Mesendoderm (in vitro differentiated cells): ENCODE results near the gene RBCK1.
"Not testable (repeated sequence)": the region's sequence is repeated elsewhere in the genome, so short reads cannot be mapped to it uniquely, and the experiment has no call there.

Source experiments
- DNase-seq: peaks from one replicate; pipeline ENCODE4 v3.0.0; 2013
- H2AK5ac ChIP-seq: 2 replicates; pipeline ENCODE4 v1.6.1; 2013; ENCODE audit warnings: low read length, inconsistent platforms
- H2BK120ac ChIP-seq: 2 replicates; pipeline ENCODE4 v1.6.1; 2013; ENCODE audit warnings: low read depth, mild to moderate bottlenecking, low read length, moderate library complexity, mixed read lengths
- H2BK15ac ChIP-seq: replicated peaks from 2 replicates; pipeline ENCODE4 v1.6.1; 2013; ENCODE audit warnings: low read depth, mild to moderate bottlenecking, moderate library complexity
- H2BK5ac ChIP-seq: 2 replicates; pipeline ENCODE4 v1.6.1; 2013; ENCODE audit warnings: low read length, inconsistent platforms
- H3K18ac ChIP-seq: 2 replicates; pipeline ENCODE4 v1.6.1; 2013; ENCODE audit warnings: mild to moderate bottlenecking, low read length, mixed read lengths
- H3K23ac ChIP-seq: one replicate; pipeline ENCODE4 v1.6.1; 2013; ENCODE audit warnings: low read length
- H3K27ac ChIP-seq: 2 replicates; pipeline ENCODE4 v1.5.1; 2013; ENCODE audit warnings: low read depth, mild to moderate bottlenecking, inconsistent platforms, low read length, moderate library complexity
- H3K27me3 ChIP-seq: 2 replicates; pipeline ENCODE4 v1.6.1; 2013; ENCODE audit warnings: low read length, control low read depth, mild to moderate bottlenecking, inconsistent platforms; ENCODE audit not compliant: insufficient read depth, poor library complexity
- H3K36me3 ChIP-seq: 2 replicates; pipeline ENCODE4 v1.6.1; 2013; ENCODE audit warnings: low read length, inconsistent platforms; ENCODE audit not compliant: control insufficient read depth, insufficient read depth
- H3K4ac ChIP-seq: one replicate; pipeline ENCODE4 v1.6.1; 2013; ENCODE audit warnings: low read depth, mild to moderate bottlenecking, low read length, moderate library complexity
- H3K4me1 ChIP-seq: 2 replicates; pipeline ENCODE4 v1.6.1; 2013; ENCODE audit warnings: low read depth, low read length, inconsistent platforms; ENCODE audit not compliant: control insufficient read depth
- H3K4me2 ChIP-seq: 2 replicates; pipeline ENCODE4 v1.6.1; 2013; ENCODE audit warnings: low read length
- H3K4me3 ChIP-seq: 2 replicates; pipeline ENCODE4 v1.5.1; 2013; ENCODE audit warnings: mild to moderate bottlenecking, low read length
- H3K56ac ChIP-seq: one replicate; pipeline ENCODE4 v1.6.1; 2013; ENCODE audit warnings: low read length
- H3K79me1 ChIP-seq: 2 replicates; pipeline ENCODE4 v1.6.1; 2013; ENCODE audit warnings: low read length, inconsistent platforms
- H3K79me2 ChIP-seq: 2 replicates; pipeline ENCODE4 v1.6.1; 2013; ENCODE audit warnings: mild to moderate bottlenecking, low read length; ENCODE audit not compliant: control insufficient read depth, insufficient read depth
- H3K9ac ChIP-seq: 2 replicates; pipeline ENCODE4 v1.6.1; 2013; ENCODE audit warnings: low read length, inconsistent platforms
- H4K5ac ChIP-seq: one replicate; pipeline ENCODE4 v1.6.1; 2013; ENCODE audit warnings: low read length
- H4K8ac ChIP-seq: one replicate; pipeline ENCODE4 v1.6.1; 2013; ENCODE audit warnings: low read depth, mild to moderate bottlenecking, control low read depth, low read length, moderate library complexity
- WGBS: extraction: QIAGEN DNeasy Blood & Tissue Kit; methylation state at CpG from one replicate; pipeline ENCODE4 v1.1.7; 2013; ENCODE audit warnings: low lambda C conversion rate, missing lambda C conversion rate; ENCODE audit not compliant: insufficient coverage; ENCODE audit errors: extremely low coverage; 5-methylcytosine and 5-hydroxymethylcytosine counted together

Gene RBCK1

DNA sequence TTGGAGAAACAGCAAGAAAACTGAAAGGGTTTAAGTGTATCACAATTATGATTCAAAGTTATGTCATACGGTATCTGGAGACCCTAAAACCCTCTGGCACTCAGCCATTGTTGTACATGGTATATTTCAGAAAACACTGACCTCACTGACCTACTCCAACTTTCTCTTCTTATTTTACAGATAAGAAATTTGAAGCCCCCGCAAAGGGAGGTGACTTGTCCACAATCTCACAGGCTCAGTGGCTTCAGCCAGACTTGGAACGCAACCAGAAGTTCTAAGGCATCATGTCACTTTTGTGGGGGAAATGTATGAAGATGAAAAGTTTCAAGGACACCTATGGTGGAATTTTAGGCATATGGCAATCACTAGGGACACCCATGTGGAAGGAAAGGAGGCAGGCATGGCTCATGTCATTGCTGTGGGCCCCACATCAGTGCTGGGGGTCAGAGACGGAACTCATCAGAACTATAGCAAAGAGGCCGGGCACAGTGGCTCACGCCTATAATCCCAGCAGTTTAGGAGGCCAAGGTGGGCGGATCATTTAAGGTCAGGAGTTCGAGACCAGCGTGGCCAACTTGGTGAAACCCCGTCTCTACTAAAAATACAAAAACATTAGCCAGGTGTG lies 32.7 kb upstream of the RBCK1 start:
- no peak overlapping the region for H3K56ac ChIP-seq
- no peaks in the 10 kb centered on the region for H3K79me1 ChIP-seq
- no peak for DNase-seq

GRCh38 chr20:376089-376488 lies 32.0 kb upstream of the RBCK1 start:
- no peak overlapping the region for H3K4ac ChIP-seq
- no peaks in the 10 kb centered on the region for H3K36me3 ChIP-seq
- H3K56ac ChIP-seq, result no peak overlapping the region
- H3K27me3 ChIP-seq, result no peaks in the 10 kb centered on the region
- H3K23ac ChIP-seq, result no peak overlapping the region
- no peak overlapping the region for H2AK5ac ChIP-seq
- H3K4me2 ChIP-seq, result no peak overlapping the region
- WGBS, result no CpG with 5 or more reads among the region's 2 CpGs
- no peak overlapping the region for H3K27ac ChIP-seq
- no peak overlapping the region for H2BK5ac ChIP-seq
- H2BK120ac ChIP-seq, result no peak overlapping the region
- no peaks in the 10 kb centered on the region for H3K4me1 ChIP-seq
- H2BK15ac ChIP-seq, result no peak overlapping the region
- H3K9ac ChIP-seq, result no peak overlapping the region
- H3K79me2 ChIP-seq, result no peaks in the 10 kb centered on the region
- no peak overlapping the region for H3K18ac ChIP-seq
- no peak for DNase-seq
- no peak overlapping the region for H3K4me3 ChIP-seq
- H4K5ac ChIP-seq, result no peak overlapping the region
- no peaks in the 10 kb centered on the region for H3K79me1 ChIP-seq
- no peak overlapping the region for H4K8ac ChIP-seq

More for the DNA sequence above, 32.7 kb upstream of the RBCK1 start:
- no peaks in the 10 kb centered on the region for H3K27me3 ChIP-seq
- H2BK15ac ChIP-seq, result no peak overlapping the region
- H3K4me2 ChIP-seq, result no peak overlapping the region
- H3K4me1 ChIP-seq, result no peaks in the 10 kb centered on the region
- H3K79me2 ChIP-seq, result no peaks in the 10 kb centered on the region
- H3K27ac ChIP-seq, result no peak overlapping the region
- no peak overlapping the region for H3K9ac ChIP-seq
- H3K18ac ChIP-seq, result no peak overlapping the region
- no peak overlapping the region for H3K4ac ChIP-seq
- no peak overlapping the region for H4K5ac ChIP-seq
- no peak overlapping the region for H2AK5ac ChIP-seq
- no peak overlapping the region for H4K8ac ChIP-seq
- no peak overlapping the region for H2BK5ac ChIP-seq
- no CpG with 5 or more reads among the region's 10 CpGs for WGBS
- no peak overlapping the region for H2BK120ac ChIP-seq
- H3K23ac ChIP-seq, result no peak overlapping the region
- no peak overlapping the region for H3K4me3 ChIP-seq
- no peaks in the 10 kb centered on the region for H3K36me3 ChIP-seq

- H4K5ac ChIP-seq, result no peak overlapping the region
- no peak overlapping the region for H3K4me3 ChIP-seq
- no CpG with 5 or more reads among the region's 2 CpGs for WGBS
- no peak overlapping the region for H2BK5ac ChIP-seq
- no peak overlapping the region for H3K4ac ChIP-seq
- no peak overlapping the region for H3K18ac ChIP-seq
- no peaks in the 10 kb centered on the region for H3K4me1 ChIP-seq
- no peak overlapping the region for H4K8ac ChIP-seq
- no peak overlapping the region for H3K27ac ChIP-seq
- no peak overlapping the region for H3K56ac ChIP-seq
- no peak overlapping the region for H2AK5ac ChIP-seq
- H3K36me3 ChIP-seq, result no peaks in the 10 kb centered on the region
- no peak overlapping the region for H2BK120ac ChIP-seq
- H3K4me2 ChIP-seq, result no peak overlapping the region
- no peak overlapping the region for H2BK15ac ChIP-seq
- H3K79me2 ChIP-seq, result no peaks in the 10 kb centered on the region
- H3K23ac ChIP-seq, result no peak overlapping the region
- no peak overlapping the region for H3K9ac ChIP-seq
- no peaks in the 10 kb centered on the region for H3K27me3 ChIP-seq
- no peaks in the 10 kb centered on the region for H3K79me1 ChIP-seq
- no peak for DNase-seq
Observed at GRCh38 chr20:376750-377149, 31.3 kb upstream of the RBCK1 start.

DNA sequence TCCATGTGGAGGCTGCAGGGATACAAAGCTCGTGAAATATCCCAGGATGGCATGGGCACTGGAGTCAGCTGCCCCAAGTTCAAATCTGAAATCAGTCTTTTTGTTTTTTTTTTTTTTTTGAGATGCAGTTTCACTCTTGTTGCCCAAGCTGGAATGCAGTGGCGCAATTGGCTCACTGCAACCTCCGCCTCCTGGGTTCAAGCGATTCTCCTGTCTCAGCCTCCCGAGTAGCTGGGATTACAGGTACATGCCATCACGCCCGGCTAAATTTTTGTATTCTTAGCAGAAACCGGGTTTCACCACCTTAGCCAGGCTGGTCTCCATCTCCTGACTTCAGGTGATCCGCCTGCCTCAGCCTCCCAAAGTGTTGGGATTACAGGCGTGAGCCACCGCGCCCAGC lies 30.5 kb upstream of the RBCK1 start:
- DNase-seq, result not testable (repeated sequence)
- no CpG with 5 or more reads among the region's 12 CpGs for WGBS

GRCh38 chr20:378961-379336 lies 29.1 kb upstream of the RBCK1 start:
- H2AK5ac ChIP-seq, result no peak overlapping the region
- H3K18ac ChIP-seq, result no peak overlapping the region
- H2BK5ac ChIP-seq, result no peak overlapping the region
- H2BK120ac ChIP-seq, result no peak overlapping the region
- H3K4ac ChIP-seq, result no peak overlapping the region
- whole genome bisulfite sequencing, result no CpG with 5 or more reads among the region's 5 CpGs
- H3K79me1 ChIP-seq, result no peaks in the 10 kb centered on the region
- no peak overlapping the region for H4K5ac ChIP-seq
- no peak overlapping the region for H3K4me2 ChIP-seq
- no peaks in the 10 kb centered on the region for H3K36me3 ChIP-seq
- H3K27me3 ChIP-seq, result no peaks in the 10 kb centered on the region
- H2BK15ac ChIP-seq, result no peak overlapping the region
- H3K27ac ChIP-seq, result no peak overlapping the region
- H4K8ac ChIP-seq, result no peak overlapping the region
- H3K23ac ChIP-seq, result no peak overlapping the region
- H3K4me3 ChIP-seq, result no peak overlapping the region
- H3K4me1 ChIP-seq, result peaks cover 3% of the 10 kb centered on the region
- no peaks in the 10 kb centered on the region for H3K79me2 ChIP-seq
- no peak for DNase-seq
- no peak overlapping the region for H3K9ac ChIP-seq
- H3K56ac ChIP-seq, result no peak overlapping the region

More for the DNA sequence above, 30.5 kb upstream of the RBCK1 start:
- not testable (repeated sequence) for H2BK15ac ChIP-seq, H3K27me3 ChIP-seq, H3K4me1 ChIP-seq, H4K8ac ChIP-seq, H3K4ac ChIP-seq, H3K79me2 ChIP-seq, H4K5ac ChIP-seq, H3K79me1 ChIP-seq, H3K9ac ChIP-seq, H3K18ac ChIP-seq, H3K36me3 ChIP-seq, H3K27ac ChIP-seq, H2AK5ac ChIP-seq, H3K56ac ChIP-seq, H2BK120ac ChIP-seq, H3K23ac ChIP-seq, H2BK5ac ChIP-seq, H3K4me2 ChIP-seq, H3K4me3 ChIP-seq
